ENCODE results near the gene IGF1R. TPM values are rescaled to one million over a fixed set of nuclear protein-coding genes. Genes with fewer than 3 reads are reported as not detected.

The IGF1R gene
- total RNA-seq, 2 experiments from 2014 or later, result 21.5 to 23.4 TPM

GRCh38 chr15:98815207-98815606 lies 166.9 kb downstream of the IGF1R start:
- no peak overlapping the region for H3K4me3 Mint-ChIP-seq
- ATAC-seq (ENCODE audit: low read depth), result no peak
- no peak for DNase-seq
- H3K27me3 Mint-ChIP-seq, result no peaks in the 10 kb centered on the region
- POLR2A ChIA-PET, result no interaction called here
- H3K27ac Mint-ChIP-seq, result no peak overlapping the region
- peaks cover 5% of the 10 kb centered on the region for H3K36me3 Mint-ChIP-seq
- H3K4me1 Mint-ChIP-seq, result no peaks in the 10 kb centered on the region
- peaks cover 5% of the 10 kb centered on the region for H3K9me3 Mint-ChIP-seq

DNA sequence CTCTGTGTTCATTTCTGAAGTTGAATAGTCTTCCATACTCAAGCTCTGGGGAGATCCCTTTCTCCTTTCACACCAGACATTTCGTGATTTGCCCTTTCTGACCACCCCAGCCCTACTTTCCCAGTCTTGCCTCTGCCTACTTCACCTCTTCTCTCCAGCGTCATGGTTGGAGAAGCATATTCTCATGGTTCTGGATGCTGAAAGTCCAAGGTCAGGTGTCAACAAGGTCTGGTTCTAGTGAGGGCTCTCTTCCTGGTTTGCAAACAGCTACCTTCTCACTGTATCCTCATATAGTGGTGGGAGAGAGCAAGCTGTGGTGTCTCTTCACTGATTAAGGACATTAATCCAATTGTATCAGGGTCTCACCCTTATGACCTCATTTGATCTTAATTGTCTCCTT lies 169.4 kb downstream of the IGF1R start:
- H3K27ac Mint-ChIP-seq, result no peak overlapping the region
- no peaks in the 10 kb centered on the region for H3K4me1 Mint-ChIP-seq
- peaks cover 11% of the 10 kb centered on the region for H3K36me3 Mint-ChIP-seq
- no peak overlapping the region for H3K4me3 Mint-ChIP-seq
- no peaks in the 10 kb centered on the region for H3K27me3 Mint-ChIP-seq
- DNase-seq, result no peak
- no peak for ATAC-seq (ENCODE audit: low read depth)
- peaks cover 12% of the 10 kb centered on the region for H3K9me3 Mint-ChIP-seq
- POLR2A ChIA-PET, result no interaction called here

DNA sequence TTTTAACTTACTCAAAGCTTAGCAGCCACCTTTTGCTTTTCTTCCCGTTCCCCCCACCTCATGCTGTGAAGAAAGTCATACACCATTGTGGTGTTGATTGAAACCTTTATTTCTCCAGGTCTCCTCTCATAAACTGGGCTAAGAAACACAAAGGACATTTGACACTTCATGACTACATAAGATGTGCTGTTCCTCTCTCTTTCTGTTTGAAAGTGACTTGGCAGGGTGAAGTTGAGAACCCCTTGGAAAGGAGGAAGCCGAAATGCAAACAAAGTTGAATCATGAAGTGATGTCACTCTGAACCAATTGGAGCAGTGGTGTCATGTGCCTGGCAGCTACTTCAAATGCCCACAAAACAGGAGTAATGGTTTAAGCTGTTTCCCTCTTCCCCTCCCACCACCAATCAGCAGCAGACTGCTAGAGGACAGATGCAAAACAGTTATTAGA lies 174.7 kb downstream of the IGF1R start:
- no peak for DNase-seq
- H3K27me3 Mint-ChIP-seq, result no peaks in the 10 kb centered on the region
- peaks cover 19% of the 10 kb centered on the region for H3K36me3 Mint-ChIP-seq
- H3K9me3 Mint-ChIP-seq, result peaks cover 21% of the 10 kb centered on the region
- no peak for ATAC-seq (ENCODE audit: low read depth)
- H3K4me3 Mint-ChIP-seq, result no peak overlapping the region
- peaks cover 4% of the 10 kb centered on the region for H3K4me1 Mint-ChIP-seq
- H3K27ac Mint-ChIP-seq, result no peak overlapping the region
- POLR2A ChIA-PET, result no interaction called here

GRCh38 chr15:98823616-98824015 lies 175.3 kb downstream of the IGF1R start:
- Mint-ChIP-seq H3K4me1 (peaks cover 4% of the 10 kb centered on the region), H3K36me3 (peaks cover 22% of the 10 kb centered on the region)
- POLR2A ChIA-PET, result no interaction called here

DNA sequence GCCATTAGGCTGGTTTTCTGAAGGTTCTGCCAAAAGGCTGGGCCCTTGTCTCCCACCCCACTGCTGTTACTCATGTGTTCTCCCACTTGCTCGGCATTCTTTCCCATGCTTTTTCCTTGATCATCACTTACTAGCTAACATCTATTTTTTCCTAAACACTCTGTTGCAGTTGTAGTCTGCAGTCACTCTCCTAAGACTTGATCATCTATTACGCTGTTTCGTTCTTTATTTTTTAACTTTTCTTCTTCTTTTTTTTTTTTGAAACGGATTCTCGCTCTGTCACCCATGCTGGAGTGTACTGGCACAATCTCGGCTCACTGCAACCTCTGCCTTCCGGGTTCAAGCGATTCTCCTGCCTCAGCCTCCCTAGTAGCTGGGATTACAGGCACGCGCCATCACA lies 176.3 kb downstream of the IGF1R start:
- POLR2A ChIA-PET, result no interaction called here
- Mint-ChIP-seq H3K36me3 (peaks cover 24% of the 10 kb centered on the region), H3K27me3 (no peaks in the 10 kb centered on the region), H3K4me3 (no peak overlapping the region), H3K4me1 (peaks cover 4% of the 10 kb centered on the region), H3K9me3 (peaks cover 26% of the 10 kb centered on the region), H3K27ac (no peak overlapping the region)
- ATAC-seq (ENCODE audit: low read depth), result no peak
- DNase-seq, result no peak

More at GRCh38 chr15:98823616-98824015, 175.3 kb downstream of the IGF1R start:
- Mint-ChIP-seq H3K4me3 (no peak overlapping the region), H3K27ac (no peak overlapping the region), H3K27me3 (no peaks in the 10 kb centered on the region), H3K9me3 (peaks cover 23% of the 10 kb centered on the region)
- DNase-seq, result no peak
- ATAC-seq (ENCODE audit: low read depth), result no peak

DNA sequence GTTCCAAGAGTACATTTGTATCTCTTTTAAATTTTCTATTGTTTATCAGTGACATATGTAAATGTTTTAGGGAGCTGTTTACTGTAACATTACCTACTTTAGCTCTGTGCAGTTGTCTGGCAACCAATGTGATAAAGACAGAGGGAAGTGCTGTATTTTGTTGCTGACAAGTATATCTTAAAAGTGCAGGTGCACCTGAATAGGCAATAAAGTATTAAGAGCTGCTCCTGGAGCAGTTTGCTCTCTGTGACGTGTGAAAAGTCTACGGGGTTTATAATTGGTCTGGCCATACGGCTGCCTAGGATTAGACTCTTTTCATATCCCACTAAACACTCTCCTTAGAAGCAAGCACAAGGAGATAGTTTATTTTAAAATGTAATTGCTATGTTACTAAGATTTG lies 178.3 kb downstream of the IGF1R start:
- DNase-seq, result no peak
- Mint-ChIP-seq H3K4me1 (peaks cover 4% of the 10 kb centered on the region), H3K27me3 (no peaks in the 10 kb centered on the region), H3K27ac (no peak overlapping the region), H3K36me3 (peaks cover 31% of the 10 kb centered on the region), H3K9me3 (peaks cover 31% of the 10 kb centered on the region), H3K4me3 (no peak overlapping the region)
- POLR2A ChIA-PET, result no interaction called here
- ATAC-seq (ENCODE audit: low read depth), result no peak

DNA sequence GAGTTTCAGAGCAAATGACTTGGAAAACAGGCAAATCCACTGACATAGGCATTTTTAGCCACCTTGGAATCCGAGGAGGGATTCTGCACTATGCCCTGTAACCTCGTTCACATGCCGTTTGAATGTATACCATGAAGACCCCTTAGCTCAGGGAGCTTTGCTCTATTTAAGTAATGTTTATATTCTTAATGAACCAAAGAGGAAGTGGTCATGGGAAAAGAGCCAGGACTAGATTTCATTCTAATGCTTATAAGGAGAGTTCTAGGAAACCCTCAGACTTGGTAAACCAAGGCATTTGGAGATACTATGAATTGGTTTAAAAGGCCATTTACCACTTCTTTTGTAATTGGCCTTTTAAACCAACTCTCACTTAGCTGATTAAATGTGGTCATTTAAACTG lies 178.9 kb downstream of the IGF1R start:
- Mint-ChIP-seq H3K36me3 (peaks cover 35% of the 10 kb centered on the region), H3K4me1 (peaks cover 4% of the 10 kb centered on the region), H3K9me3 (peaks cover 34% of the 10 kb centered on the region), H3K27ac (no peak overlapping the region), H3K27me3 (no peaks in the 10 kb centered on the region), H3K4me3 (no peak overlapping the region)
- ATAC-seq (ENCODE audit: low read depth), result no peak
- POLR2A ChIA-PET, result no interaction called here
- no peak for DNase-seq

- Mint-ChIP-seq H3K36me3 (peaks cover 29% of the 10 kb centered on the region), H3K4me3 (no peak overlapping the region), H3K9me3 (peaks cover 38% of the 10 kb centered on the region), H3K27me3 (no peaks in the 10 kb centered on the region), H3K4me1 (no peaks in the 10 kb centered on the region), H3K27ac (no peak overlapping the region)
- DNase-seq, result no peak
- ATAC-seq (ENCODE audit: low read depth), result no peak
- POLR2A ChIA-PET, result no interaction called here
These were observed 181.8 kb downstream of the IGF1R start for GRCh38 chr15:98830034-98830634.

DNA sequence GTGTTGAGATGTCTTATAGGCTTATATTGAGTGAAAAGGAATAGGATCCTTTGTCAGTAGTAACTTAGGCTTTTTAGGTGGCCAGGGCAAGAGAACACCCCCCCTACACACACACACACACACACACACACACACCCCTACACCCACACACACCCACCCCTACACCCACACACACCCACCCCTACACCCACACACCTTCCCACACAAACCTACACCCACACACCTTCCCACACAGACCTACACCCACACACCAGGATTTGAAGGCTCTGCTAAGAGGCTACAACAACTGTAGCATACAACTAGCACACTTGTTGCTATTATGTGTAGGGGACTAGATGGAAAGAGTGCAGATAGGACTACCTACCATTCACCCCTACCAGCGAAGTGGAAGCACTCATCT lies 186.6 kb downstream of the IGF1R start:
- H3K36me3 Mint-ChIP-seq, result peaks cover 29% of the 10 kb centered on the region
- ATAC-seq (ENCODE audit: low read depth), result no peak
- no peak overlapping the region for H3K27ac Mint-ChIP-seq
- DNase-seq, result no peak
- H3K9me3 Mint-ChIP-seq, result peaks cover 31% of the 10 kb centered on the region
- no peak overlapping the region for H3K4me3 Mint-ChIP-seq
- POLR2A ChIA-PET, result no interaction called here
- H3K4me1 Mint-ChIP-seq, result no peaks in the 10 kb centered on the region
- no peaks in the 10 kb centered on the region for H3K27me3 Mint-ChIP-seq

GRCh38 chr15:98835876-98836275 lies 187.5 kb downstream of the IGF1R start:
- H3K27ac Mint-ChIP-seq, result no peak overlapping the region
- H3K4me3 Mint-ChIP-seq, result no peak overlapping the region
- peaks cover 30% of the 10 kb centered on the region for H3K9me3 Mint-ChIP-seq
- H3K4me1 Mint-ChIP-seq, result no peaks in the 10 kb centered on the region
- H3K27me3 Mint-ChIP-seq, result no peaks in the 10 kb centered on the region
- no peak for ATAC-seq (ENCODE audit: low read depth)
- POLR2A ChIA-PET, result no interaction called here
- DNase-seq, result no peak
- H3K36me3 Mint-ChIP-seq, result peaks cover 26% of the 10 kb centered on the region

DNA sequence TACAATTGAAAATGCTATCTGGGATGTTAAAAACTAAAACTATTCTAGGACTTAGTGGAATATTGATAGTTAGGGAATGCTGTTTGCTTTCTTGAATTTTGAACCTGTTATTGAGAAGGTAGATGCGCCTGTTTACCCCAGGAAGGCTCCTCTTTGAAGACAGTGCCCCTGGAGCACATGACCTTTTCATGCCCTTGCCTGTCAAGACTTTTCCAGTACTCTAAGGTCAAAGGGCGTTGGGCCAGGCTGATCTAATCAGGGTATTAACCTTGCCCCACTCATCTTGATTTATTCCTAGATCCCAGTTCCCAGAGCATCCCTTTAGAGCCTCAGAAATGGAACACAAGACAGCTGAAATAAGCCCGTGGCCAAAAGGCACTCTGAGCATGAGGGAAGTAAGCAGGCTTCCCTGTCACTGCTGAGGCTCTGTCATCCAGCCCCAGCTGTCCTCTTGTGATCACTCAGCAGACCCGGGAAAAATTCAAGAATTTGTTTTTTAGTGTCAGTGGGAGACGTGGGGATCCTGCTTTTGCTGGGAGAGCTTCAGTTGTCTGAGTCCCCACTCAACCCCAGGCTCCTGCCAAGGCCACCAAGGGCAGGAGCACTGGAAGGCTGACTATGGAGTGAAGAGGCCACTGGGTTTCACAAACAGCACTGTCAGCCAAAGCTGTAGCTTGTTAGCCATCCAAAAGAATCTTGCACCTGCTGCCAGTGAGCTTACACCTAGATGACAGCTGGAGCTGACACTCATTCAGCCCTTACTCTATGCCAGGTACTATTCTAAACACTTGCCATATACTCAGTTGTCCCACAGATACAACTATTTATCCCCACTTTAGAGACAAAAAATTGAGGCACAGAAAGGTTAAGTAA lies 190.3 kb downstream of the IGF1R start:
- no peak for ATAC-seq (ENCODE audit: low read depth)
- no peak overlapping the region for H3K4me3 Mint-ChIP-seq
- peaks cover 15% of the 10 kb centered on the region for H3K36me3 Mint-ChIP-seq
- no peaks in the 10 kb centered on the region for H3K4me1 Mint-ChIP-seq
- no peak overlapping the region for H3K27ac Mint-ChIP-seq
- H3K27me3 Mint-ChIP-seq, result no peaks in the 10 kb centered on the region
- peaks cover 13% of the 10 kb centered on the region for H3K9me3 Mint-ChIP-seq
- no peak for DNase-seq
- POLR2A ChIA-PET, result no interaction called here

DNA sequence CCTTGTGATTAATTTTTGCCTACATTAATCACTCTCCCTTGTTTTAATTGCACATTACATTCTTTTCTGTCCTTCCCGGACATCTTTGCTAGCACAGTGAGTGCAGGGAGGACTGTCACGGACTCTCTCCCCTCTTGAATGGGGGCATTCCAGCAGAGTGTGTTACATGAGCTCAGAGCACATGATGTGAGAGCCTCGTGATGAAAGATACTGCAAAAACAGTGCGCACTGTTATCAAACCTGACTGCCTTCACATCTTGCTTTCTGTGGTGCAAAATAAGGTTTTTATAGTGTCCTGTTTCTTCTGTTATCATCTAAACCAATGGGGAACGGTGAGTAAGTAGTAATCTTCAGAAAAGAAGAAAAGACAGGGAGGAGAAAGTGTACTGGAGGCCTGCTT lies 191.7 kb downstream of the IGF1R start:
- H3K27me3 Mint-ChIP-seq, result no peaks in the 10 kb centered on the region
- ATAC-seq (ENCODE audit: low read depth) (no peak), DNase-seq (no peak)
- POLR2A ChIA-PET, result no interaction called here
- H3K4me3 Mint-ChIP-seq, result no peak overlapping the region
- H3K4me1 Mint-ChIP-seq, result no peaks in the 10 kb centered on the region
- H3K27ac Mint-ChIP-seq, result no peak overlapping the region
- H3K9me3 Mint-ChIP-seq, result peaks cover 7% of the 10 kb centered on the region
- H3K36me3 Mint-ChIP-seq, result peaks cover 11% of the 10 kb centered on the region

DNA sequence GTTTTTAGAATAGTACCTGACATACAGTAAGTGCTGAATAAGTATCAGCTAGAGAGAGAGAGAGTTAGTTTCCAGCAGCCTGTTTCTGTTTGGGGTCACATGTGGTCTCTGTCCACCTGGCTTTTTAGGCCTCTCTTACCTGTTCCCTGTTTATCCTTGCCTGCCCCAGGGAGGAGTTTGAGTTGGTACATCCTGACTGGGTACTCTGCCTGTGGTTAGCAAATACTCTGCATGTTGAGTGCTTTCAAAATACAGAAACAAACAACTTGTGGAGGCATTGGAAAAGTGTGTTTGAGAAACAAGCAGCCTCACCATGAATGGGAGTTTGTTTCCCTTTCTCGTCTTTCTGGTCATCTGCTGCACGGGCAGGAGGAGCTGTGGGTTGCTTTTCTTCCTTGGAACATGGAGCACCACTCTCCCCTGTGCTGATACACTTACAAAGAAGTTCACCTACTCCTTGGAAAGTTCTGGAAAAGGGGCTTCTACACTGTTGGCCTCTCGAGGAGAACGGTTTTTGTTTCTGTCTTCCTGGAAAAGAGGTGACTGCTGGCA lies 193.2 kb downstream of the IGF1R start:
- H3K36me3 Mint-ChIP-seq, result peaks cover 8% of the 10 kb centered on the region
- no peak overlapping the region for H3K4me3 Mint-ChIP-seq
- ATAC-seq (ENCODE audit: low read depth) (no peak), DNase-seq (no peak)
- H3K27me3 Mint-ChIP-seq, result no peaks in the 10 kb centered on the region
- H3K9me3 Mint-ChIP-seq, result peaks cover 5% of the 10 kb centered on the region
- POLR2A ChIA-PET, result no interaction called here
- peaks cover 2% of the 10 kb centered on the region for H3K4me1 Mint-ChIP-seq
- no peak overlapping the region for H3K27ac Mint-ChIP-seq
